DND-41 (cell line): ENCODE data around the gene PRICKLE2.

Experiments used
- EZH2 ChIP-seq: IDR thresholded peaks from 3 replicates; pipeline ENCODE4 v1.6.1; 2012; ENCODE audit warnings: borderline replicate concordance, low read depth, mild to moderate bottlenecking, moderate library complexity, low read length, inconsistent platforms; ENCODE audit not compliant: severe bottlenecking
- TF ChIP-seq, protein P1 (sequence below): IDR thresholded peaks from 2 replicates; pipeline ENCODE4 v1.5.1; 2012; ENCODE audit warnings: borderline replicate concordance, low read length, moderate library complexity, mild to moderate bottlenecking; ENCODE audit not compliant: poor library complexity, severe bottlenecking; ENCODE audit errors: extremely low read depth

- TF ChIP-seq, protein P1, sequence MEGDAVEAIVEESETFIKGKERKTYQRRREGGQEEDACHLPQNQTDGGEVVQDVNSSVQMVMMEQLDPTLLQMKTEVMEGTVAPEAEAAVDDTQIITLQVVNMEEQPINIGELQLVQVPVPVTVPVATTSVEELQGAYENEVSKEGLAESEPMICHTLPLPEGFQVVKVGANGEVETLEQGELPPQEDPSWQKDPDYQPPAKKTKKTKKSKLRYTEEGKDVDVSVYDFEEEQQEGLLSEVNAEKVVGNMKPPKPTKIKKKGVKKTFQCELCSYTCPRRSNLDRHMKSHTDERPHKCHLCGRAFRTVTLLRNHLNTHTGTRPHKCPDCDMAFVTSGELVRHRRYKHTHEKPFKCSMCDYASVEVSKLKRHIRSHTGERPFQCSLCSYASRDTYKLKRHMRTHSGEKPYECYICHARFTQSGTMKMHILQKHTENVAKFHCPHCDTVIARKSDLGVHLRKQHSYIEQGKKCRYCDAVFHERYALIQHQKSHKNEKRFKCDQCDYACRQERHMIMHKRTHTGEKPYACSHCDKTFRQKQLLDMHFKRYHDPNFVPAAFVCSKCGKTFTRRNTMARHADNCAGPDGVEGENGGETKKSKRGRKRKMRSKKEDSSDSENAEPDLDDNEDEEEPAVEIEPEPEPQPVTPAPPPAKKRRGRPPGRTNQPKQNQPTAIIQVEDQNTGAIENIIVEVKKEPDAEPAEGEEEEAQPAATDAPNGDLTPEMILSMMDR: no peak
- TF ChIP-seq EZH2: no peak
Measured at GRCh38 chr3:64111083-64111482, 114.2 kb downstream of the PRICKLE2 start.
